LHCN-M2 (cell line): Measurements from ENCODE around the gene ZC3H18. TPM values are rescaled to one million over a fixed set of nuclear protein-coding genes. Genes with fewer than 3 reads are reported as not detected.

ENCODE experiments used
- DNase-seq: peaks from one replicate; pipeline ENCODE4 v3.0.0-alpha.2; 2012; ENCODE audit warnings: low read depth
- polyA plus RNA-seq: library from polyadenylated mRNA; unstranded; fragments of >200 nt; gene quantifications from one replicate; pipeline ENCODE4 v1.2.1, GENCODE V29; 2012; ENCODE audit warnings: missing spikeins
- total RNA-seq: library from RNA; depleted of rRNA; stranded (reverse); fragments of >200 nt; gene quantifications from 2 replicates; pipeline ENCODE4 v1.2.3, GENCODE V29; 2014; rRNA removed

The ZC3H18 gene
- total RNA-seq = 15.8 and 20.0 TPM in 2 replicates
- 19.7 TPM for polyA plus RNA-seq

DNA sequence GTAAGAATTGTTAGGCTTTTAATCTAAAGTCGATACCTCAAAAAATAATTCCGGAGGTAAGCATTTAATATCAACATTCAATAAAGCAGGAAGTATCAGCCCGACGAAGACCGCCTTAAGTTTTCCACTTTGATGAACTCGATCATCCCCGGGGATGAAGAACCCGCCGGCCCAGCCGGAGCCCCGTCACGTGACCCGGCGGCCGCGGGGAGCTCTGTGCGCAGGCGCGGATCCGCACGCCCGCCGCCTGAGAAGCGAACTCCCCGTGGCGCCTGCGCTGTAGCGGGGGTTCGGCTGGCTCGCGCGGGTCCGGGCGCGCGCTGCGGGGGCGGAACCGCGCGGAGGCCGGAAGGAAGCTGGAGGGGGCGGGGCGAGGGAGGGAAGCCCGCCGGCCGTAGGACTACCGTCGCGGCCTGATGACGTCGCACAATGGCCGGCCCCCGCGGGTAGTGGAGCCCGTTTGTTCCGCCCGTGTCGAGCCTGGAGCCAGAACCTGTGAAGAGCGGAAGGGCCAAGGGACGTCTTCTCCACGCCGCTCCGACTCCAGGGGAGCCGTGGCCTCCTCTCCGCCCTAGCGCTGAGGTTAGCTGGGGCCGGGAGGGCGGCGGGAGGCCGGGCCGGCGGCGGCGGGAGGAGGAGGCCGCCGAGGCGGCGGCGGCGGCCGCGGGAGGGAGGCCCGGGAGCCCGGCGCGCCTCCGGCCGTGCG lies at the start of gene ZC3H18:
ZC3H18 (plus strand) TSS at position 419 of the 706 bp plus-strand sequence. CDS start 6,721 bp downstream, outside the sequence.
- peak; percentile 92 for DNase-seq

DNA sequence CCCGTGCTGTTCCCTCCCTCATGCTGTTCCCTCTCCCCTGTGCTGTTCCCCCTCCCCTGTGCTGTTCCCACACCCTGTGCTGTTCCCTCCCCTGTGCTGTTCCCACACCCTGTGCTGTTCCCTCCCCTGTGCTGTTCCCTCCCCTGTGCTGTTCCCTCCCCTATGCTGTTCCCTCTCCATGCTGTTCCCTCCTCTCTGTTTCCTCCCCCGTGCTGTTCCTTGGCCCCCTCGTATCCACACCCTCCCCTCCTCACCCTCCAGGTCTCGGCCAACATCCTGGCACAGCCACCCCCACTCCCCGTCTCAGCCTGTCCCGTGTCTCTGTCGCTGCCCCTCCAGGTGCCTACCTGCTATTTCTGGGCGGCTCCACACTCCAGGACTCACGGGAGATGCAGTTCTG lies 48.5 kb upstream of the ZC3H18 start:
- no peak for DNase-seq

DNA sequence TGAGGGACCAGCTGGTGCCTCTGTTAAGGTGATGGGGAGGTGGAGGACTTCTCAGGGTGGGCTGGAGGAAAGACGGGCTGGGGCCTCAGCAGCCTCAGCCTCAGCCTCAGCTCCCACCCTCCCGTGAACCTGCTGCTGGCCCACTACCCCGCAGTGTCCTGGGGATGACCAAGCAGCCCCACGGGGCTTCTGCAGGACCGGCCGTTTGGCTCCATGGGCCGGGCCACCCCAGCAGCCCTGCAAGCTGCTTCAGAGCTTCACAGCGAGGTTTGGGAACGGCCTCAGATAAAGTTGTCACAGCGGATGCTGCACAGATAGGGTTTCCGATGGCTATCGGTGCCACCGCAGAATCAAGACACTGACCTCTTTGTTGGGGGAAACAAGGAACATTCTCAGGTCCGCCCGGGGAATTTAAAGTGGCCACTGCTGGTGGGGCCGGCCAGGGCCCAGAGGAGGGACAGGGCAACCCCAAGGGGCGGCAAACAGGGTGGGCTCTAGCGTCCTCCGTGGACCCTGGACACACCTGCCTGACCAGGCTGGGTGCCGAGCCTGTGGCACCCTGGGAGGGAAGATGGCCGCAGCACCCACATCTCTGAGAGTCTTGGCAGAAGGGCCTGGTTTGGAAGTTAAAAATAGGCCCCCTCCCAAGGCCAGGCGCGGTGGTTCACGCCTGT lies 47.8 kb upstream of the ZC3H18 start:
- DNase-seq = no peak

DNA sequence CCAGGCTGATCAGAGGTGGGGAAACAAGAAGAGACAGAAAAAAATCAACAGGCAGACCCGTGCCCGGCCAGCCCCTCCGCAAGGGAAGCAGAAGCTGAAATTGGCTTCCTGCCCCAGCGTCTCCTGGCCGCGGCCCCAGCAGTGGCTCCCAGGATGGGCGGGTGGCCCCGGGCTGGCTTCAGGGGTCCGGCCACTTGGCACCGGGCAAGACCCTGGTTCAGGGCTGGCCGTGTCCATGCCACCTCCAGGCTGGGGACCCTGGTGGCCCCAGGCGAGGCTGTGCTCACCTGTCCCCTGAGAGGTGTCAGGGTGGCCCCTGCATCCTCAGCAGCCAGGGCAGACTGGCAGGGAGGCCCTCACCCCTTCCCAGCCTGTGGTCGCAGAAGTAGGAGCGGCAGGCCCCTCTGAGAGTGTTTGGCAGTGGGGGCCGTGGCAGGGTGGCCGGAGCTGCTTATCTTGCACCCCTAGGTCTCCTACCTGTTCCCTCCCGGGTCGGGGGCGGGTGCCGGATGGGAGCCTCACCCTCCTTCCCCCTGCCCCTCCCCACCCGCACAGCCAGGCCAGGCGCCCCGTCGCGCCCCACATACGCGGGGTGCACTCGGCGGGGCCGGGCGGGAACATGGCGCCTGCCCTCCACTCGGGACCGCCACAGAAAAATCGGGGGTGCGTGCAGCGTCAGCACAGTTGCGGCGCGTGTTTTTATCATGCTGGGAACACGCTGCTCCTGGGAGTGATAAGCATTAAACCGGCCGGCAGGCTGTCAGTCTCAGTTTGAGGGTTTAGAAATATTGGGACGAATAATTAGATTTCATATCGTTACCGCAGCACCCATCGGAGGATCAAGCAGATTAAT lies 46.7 kb upstream of the ZC3H18 start:
- no peak for DNase-seq

DNA sequence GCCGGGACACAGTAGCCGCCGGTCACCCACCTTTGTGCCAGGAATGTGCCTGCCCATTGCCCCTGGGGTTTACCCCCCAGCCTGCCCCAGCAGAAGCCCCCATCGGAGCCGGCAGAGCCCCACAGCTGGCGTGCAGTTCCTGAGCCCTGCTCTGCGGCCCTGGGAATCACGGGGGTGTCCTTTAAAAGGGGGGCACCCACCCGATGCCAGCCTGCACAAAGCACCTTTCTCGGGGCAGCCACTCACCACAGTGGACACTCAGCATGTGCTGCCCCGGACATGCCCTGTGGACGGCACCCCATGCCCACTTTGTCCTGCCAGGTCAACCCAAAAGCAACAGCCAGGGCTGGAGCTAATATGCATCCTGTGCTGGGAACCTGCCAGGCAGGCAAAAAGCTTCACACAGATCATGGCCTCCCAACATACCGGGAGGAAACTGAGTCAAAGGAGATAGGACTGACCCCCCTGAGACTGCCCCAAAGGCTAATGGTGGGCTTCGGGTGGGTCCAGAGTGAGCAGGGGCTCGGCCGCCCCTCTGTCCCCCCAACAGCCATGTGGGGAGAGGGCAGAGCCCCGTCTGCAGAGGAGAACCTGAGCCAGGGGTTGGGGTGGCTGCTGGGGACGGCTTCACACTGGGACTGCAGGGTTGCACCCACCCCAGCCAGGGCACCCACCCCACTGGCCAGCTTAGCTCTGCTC lies 45.8 kb upstream of the ZC3H18 start:
- DNase-seq = no peak

DNA sequence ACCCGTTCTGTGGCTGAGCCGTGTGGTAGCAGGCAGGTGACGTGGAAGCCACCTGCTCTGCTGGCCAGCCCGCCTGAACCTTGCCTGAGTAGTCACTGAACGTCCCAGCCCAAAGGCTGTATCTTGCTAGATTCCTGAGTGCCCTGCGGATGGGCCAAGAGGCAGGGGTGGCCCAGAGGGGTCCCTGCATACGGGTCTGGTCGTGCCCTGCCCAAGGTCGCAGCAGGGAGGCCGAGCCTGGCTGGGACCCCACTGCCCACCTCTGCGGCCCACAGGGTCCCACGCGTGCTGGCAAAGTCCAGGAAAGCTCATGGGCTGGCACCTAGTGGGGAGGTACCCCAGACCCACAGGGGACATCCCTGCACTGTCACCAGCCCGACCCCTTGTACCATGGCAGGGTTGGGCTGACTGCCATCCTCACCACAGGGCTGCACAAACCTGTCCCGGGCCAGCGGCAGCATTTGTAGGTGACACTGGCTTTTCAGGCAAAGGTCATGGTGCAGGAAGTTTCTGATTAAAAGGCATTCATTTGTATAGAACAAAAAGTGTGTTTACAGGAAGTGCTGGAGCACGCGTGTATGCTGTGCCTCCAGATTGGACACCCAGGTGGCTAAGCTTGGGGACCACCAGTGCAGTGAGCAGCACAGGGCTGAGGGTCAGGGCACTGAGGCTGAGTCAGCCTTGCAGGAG lies 45.1 kb upstream of the ZC3H18 start:
- DNase-seq = no peak

DNA sequence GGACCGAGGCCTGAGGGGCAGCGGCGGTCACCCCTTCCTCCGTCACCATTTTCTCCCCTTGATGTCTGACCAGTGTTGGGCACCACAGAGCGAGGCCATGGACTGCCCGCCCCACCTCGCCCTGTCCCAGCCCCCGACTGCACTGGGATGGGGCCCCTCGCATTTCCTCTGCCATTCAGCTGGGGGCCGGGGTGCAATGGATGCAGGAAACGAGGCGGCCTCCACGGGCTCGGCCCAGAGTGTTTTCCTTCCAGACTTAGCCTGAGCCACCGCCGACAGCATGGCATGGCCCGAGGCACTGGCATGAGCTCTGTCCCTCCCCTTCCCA lies 44.6 kb upstream of the ZC3H18 start:
- no peak for DNase-seq

DNA sequence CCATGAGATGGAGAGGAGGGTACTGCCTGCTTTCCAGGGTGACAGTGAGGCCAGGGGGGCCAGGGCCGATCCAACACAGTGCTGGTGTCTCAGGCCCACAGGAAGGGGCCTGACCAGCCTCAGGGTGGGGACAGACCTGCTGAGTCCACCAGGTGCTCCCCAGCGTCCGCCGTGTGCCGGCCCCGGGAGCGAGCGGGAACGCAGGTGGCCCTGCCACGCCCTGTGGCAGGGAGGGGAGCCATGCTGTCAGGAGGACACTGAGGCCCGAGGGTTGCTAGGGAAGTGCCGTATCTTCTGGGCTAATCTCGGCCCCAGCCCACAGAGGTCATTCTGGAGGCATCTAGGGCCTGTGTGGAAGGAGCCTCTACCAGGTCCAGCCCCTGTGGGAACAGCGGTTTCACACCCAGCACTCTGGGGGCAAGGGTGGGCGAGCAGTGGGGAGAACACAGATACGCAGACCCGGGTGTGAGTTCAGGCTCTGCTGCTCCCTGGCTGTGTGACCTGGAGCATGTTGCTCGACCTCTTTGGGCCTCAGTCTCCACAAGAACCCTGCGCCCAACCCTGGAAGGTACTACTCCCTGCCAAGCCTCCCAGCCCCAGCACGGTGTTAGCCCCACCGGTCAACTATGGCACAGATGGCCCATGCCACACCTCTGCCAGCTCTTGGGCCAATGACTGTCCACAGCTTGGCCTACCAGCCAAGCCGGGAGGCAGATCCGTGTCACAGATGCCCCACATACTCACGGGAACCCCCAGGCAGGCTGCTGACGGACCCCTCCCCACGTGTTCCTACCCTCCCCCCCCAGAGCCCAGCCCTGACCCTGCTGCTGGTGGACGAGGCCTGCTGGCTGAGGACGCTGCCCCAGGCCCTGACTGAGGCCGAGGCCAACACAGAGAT lies 43.9 kb upstream of the ZC3H18 start:
- no peak for DNase-seq

DNA sequence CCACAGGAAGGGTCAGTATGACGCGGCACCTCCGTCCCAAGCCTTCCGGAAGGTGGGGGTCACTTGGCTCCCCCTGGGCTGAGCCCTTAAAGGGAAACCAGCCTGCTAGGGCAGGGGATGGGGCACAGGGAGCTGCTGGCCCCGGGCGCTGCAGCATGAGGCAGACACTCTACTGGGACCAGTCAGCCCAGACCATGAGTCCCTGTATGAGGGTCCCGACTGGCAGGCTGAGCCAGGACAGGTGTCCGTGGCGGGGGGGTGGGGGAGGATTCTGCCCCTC lies 43.4 kb upstream of the ZC3H18 start:
- no peak for DNase-seq

DNA sequence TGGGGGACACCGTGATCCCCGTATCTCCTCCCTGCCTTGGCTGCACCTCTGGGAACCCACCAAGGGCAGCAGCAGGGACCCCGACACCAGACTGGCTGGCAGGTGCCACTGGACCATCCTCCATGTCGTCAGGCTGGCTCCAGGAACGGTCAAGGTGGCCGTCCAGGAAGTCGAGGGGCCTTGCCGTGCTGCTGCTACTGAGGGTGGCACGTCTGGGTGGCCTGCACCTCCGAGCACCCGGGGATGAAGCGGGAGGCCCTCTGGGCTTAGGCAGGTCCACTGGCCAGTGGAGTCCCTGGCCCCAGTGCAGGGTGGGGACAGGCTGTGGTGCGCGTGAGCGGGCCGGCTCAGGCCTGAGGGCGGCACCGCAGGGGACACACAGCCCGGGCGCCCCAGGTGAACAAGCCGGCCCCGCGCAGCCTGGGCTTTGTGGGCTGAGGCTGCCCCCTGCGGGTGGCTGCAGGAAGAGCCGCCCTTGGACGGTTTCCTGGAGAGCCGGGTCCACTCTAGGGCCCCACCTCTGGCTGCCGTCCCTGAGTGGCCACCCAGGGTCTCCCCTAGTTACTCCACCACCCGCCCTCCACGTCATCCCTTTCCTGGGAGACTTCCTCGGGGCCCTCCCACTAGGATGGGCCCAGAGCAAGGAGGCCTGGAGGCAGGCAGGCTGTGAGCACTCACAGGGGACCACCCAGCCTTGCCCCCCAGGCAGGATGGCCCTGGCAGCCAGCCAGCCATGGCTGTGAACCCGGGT lies 42.8 kb upstream of the ZC3H18 start:
- DNase-seq = peak; percentile 21

DNA sequence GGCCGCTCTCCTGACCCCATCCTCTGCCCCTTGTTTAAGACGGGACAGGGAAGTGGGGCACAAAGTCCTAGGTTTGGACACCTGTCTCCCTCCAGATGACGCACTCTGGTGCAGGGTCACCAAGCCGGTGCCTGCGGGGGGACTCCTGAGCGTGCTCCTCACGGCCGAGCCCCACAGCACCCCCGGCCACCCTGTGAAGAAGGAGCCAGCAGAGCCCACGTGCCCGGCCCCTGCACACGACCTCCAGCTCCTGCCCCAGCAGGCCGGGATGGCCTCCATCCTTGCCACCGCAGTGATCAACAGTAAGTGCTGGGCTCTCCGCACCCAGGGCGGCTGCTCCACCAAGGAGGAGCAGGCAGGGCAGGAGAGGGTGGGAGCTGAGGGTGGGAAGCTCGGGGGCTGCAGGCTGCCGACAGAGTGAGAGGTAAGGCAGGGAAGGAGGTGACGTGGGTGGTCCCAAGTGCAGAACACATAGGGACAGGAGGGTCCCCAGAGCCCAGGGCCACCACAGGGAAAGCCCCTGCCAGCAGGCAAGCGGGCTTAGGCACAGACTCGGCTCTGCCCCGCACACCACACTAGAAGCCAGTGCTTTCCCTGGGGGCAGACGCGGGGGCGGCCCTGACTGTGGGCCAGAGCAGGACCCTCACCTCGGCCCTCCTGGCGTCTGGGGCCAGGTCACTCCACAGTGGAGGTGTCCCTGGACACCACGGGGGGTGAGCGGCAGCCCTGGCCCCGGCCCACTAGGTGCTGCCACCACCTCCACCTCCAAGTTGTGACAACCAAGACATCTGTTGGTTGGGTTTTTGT lies 42.1 kb upstream of the ZC3H18 start:
- no peak for DNase-seq

DNA sequence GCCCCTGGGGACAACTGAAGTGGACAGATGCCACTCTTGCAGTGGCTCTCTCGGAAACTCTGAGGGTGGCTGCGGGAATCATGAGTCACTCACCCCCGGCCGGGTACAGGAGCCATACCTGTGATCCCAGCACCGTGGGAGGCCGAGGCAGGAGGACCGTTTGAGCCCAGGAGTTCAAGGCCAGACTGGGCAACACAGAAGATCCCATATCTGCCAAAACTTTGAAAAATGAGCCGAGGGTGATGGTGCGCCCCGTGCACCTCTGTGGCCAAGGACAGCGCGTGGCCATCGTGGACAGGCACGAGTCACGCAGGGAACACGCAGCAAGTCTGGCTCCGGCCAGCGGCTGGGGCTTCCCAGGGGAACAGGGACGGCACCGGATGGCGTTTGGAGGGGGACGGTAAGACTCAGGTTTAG lies 41.3 kb upstream of the ZC3H18 start:
- no peak for DNase-seq

DNA sequence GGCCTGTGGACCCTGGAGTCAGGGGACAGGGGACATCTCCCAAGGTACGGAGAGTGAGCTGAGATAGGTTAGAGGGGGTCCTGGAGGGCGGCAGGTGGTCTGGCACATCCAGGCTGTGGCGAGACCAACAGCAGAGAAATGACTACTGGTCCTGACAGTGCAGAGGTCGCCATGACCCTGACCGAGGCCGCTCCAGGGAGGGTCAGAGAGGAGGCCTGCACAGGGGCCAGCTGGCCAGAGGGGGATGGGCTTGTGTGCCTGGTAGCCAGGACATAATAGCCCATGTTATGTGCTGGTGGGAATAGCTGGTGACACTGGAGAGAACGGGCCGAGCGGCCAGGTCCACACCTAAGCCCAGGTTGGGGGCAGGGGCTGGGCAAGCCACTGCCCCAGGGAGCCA lies 40.6 kb upstream of the ZC3H18 start:
- no peak for DNase-seq

DNA sequence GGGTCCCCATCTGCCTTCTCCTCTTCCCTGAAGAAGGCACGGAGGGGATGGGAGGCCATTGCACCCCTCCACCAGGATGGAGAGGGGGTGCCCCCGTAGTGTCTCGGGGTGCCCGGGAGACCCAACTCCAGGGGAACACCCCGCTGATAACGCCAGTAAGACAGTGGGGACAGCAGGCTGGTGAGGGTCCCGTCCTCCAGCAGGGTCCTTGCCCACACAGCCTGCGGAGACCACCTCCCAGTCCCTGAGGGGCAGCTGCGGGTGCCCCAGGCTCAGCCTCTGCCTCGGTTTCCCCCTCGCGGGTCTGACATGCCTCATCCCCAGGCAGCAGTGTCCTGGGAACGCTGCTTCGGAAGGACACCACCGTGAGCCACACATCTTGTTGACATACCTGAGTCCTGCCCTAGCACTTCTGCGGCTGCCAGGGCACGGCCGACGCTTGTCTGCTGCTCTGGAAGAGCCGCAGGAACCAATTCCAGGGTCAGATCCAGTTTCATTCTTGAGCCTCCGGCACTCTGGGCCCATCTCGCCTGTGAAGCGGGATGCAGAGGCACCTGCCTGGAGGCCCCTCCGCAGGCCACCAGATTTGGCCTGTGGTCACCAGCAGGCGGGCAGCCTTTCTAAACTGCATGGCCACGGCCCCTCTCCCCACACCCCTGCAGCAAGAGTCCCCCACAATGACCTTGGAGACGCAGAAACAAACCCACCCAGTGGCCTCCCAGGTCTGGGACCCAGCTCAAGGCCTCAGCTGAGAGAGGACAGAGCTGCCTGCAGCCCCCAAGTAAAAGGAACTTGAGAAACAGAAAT lies 39.9 kb upstream of the ZC3H18 start:
- no peak for DNase-seq

DNA sequence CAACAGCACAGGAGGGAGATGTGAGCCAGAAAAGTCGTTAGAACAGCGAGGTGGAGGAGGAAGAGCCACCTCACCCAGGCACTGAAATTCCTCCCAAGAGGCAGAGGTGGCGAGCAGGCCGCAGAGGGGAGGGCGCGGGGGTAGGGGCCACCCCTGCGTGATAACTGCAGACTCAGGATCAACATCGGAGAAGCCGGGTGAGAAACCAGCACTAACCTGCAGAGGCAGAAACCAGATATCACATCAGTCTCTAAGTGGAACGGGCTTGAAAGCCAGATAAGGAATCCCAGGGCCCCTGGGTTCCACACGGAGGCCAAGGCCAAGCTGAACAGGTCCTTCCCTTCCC lies 39.4 kb upstream of the ZC3H18 start:
- no peak for DNase-seq

DNA sequence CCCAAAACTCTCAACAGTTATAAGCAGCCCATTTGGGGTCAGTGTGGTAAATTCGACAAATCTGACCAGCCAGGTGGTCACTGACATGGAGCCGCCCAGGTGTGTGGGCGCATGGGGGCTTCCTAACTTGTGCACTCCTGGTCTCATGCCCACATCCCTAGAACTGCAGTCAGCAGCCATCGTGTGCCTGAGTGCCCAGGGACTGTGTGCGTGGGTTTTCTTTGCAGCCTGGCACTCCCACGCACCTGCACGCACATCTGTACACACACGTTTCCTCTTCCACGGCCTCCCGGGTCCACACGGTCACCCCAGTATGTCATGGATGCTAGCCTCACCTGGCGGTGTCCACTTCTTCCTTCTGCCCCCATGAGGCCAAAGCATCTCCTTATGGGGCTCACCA lies 38.9 kb upstream of the ZC3H18 start:
- no peak for DNase-seq

DNA sequence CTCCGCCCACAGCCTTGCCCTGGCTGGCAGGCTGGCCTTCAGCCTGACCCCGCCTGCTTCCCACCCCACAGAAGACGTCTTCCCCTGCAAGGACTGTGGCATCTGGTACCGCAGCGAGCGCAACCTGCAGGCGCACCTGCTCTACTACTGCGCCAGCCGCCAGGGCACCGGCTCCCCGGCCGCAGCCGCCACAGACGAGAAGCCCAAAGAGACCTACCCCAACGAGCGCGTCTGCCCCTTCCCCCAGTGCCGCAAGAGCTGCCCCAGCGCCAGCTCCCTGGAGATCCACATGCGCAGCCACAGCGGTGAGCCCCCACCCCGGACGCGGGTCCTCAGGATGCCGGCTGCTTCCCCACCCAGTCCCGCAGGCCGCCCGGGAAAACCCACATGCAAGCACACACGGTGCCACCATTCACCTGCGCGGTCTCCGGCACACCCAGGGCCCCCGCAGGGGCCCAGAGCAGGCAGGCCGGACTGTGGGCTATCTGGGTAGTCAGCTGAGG lies 38.2 kb upstream of the ZC3H18 start:
- DNase-seq = no peak
